HCT116 (cell line): Measurements from ENCODE around the gene ALLC. TPM values are rescaled to one million over a fixed set of nuclear protein-coding genes. Genes with fewer than 3 reads are reported as not detected.

Experiments used
- ATAC-seq: fragments of 200-7000 bp; cut with Tn5 transposase; 2 replicates; pipeline ENCODE4 v1.9.1; 2020; ENCODE audit warnings: mild to moderate bottlenecking, moderate library complexity
- BruUV-seq: library from RNA; stranded (reverse); fragments of 400-500 nt; replicated peaks from 2 replicates; lab custom pipeline; 2021; lab: Mats Ljungman, UMichigan
- CTCF ChIA-PET: fragments of 300-600 bp; sonication (Branson Sonifier 250); formaldehyde crosslinking; loops from one replicate; lab custom pipeline; 2021; ENCODE audit warnings: antibody characterized with exemption; lab: Charles Lee
- POLR2A ChIA-PET: fragments of 300-600, 350-600 bp; sonication (Branson Sonifier 250); formaldehyde crosslinking; loops from one replicate; lab custom pipeline; 2021; ENCODE audit warnings: antibody characterized with exemption; lab: Charles Lee
- RAD21 ChIA-PET, 2 experiments: fragments of 300-600 bp; sonication (Branson Sonifier 250); formaldehyde crosslinking; loops; one replicate each; lab custom pipeline; 2023; ENCODE audit warnings: low total read pairs in 2 of 2; ENCODE audit not compliant: uncharacterized antibody in 2 of 2, unreplicated experiment in 2 of 2, low non-redundant PET in 1 of 2; lab: Charles Lee
- DNase-seq: peaks from one replicate; pipeline ENCODE4 v3.0.0-alpha.2; 2010; ENCODE audit warnings: low read depth, low spot score
- H2AFZ ChIP-seq: fragments of 200-600 bp; shearing (Covaris generic), sonication (generic); 2 replicates; pipeline ENCODE4 v1.6.1; 2017; ENCODE audit warnings: low read depth, mixed run types, mixed read lengths, antibody characterized with exemption, low read length; ENCODE audit not compliant: poor library complexity, severe bottlenecking
- H3K27ac ChIP-seq: 2 replicates; pipeline ENCODE4 v1.5.1; 2012; ENCODE audit warnings: low read depth, low read length
- H3K27me3 ChIP-seq: fragments of 200-600 bp; sonication (generic); 2 replicates; pipeline ENCODE4 v1.6.1; 2016; ENCODE audit warnings: mixed run types, low read length, mixed read lengths; ENCODE audit not compliant: insufficient read depth
- H3K36me3 ChIP-seq, 2 experiments: fragments of 200-500 bp in 1 of 2; fragments of 200-600 bp in 1 of 2; sonication (Bioruptor generic) in 1 of 2; sonication (generic) in 1 of 2; 2 replicates each; pipeline versions ENCODE4 v1.5.1 to v1.6.1; 2014 to 2016; ENCODE audit warnings: low read length in 2 of 2, inconsistent platforms in 1 of 2, mixed read lengths in 1 of 2, mixed run types in 1 of 2; ENCODE audit not compliant: insufficient read depth in 2 of 2, control insufficient read depth in 1 of 2
- H3K4me1 ChIP-seq, 2 experiments: fragments of 200-600 bp in 1 of 2; sonication (generic) in 1 of 2; 2 replicates each; pipeline versions ENCODE4 v1.5.1 to v1.6.1; 2012 to 2017; ENCODE audit warnings: low read length in 2 of 2, inconsistent platforms in 1 of 2, mild to moderate bottlenecking in 1 of 2, mixed read lengths in 1 of 2, mixed run types in 1 of 2, moderate library complexity in 1 of 2; ENCODE audit not compliant: insufficient read depth in 2 of 2, control insufficient read depth in 1 of 2
- H3K4me2 ChIP-seq: fragments of 200-600 bp; sonication (generic); 2 replicates; pipeline ENCODE4 v1.6.1; 2017; ENCODE audit warnings: mixed run types, low read length, mixed read lengths
- H3K4me3 ChIP-seq, 2 experiments: fragments of 200-600 bp in 1 of 2; sonication (generic) in 1 of 2; replicated peaks in 1 of 2; 2 replicates each; pipeline ENCODE4 v1.5.1; 2011 to 2016; ENCODE audit warnings: low read length in 2 of 2, control low read depth in 1 of 2, low read depth in 1 of 2, mild to moderate bottlenecking in 1 of 2, mixed read lengths in 1 of 2, mixed run types in 1 of 2
- H3K79me2 ChIP-seq: fragments of 200-600 bp; sonication (generic); 2 replicates; pipeline ENCODE4 v1.6.1; 2017; ENCODE audit warnings: mild to moderate bottlenecking, mixed run types, low read length, moderate library complexity, mixed read lengths; ENCODE audit not compliant: insufficient read depth
- H3K9ac ChIP-seq: fragments of 200-600 bp; sonication (generic); 2 replicates; pipeline ENCODE4 v1.6.1; 2016; ENCODE audit warnings: low read length, mixed read lengths
- H3K9me2 ChIP-seq: fragments of 200-600 bp; sonication (generic), shearing (Covaris generic); 2 replicates; pipeline ENCODE4 v1.6.1; 2017; ENCODE audit warnings: mixed run types, mild to moderate bottlenecking, moderate library complexity; ENCODE audit not compliant: insufficient read depth
- H3K9me3 ChIP-seq, 2 experiments: fragments of 200-500 bp in 1 of 2; fragments of 200-600 bp in 1 of 2; sonication (Bioruptor generic) in 1 of 2; sonication (generic) in 1 of 2; 2 replicates each; pipeline ENCODE4 v1.6.1; 2014 to 2017; ENCODE audit warnings: low read length in 2 of 2, mixed read lengths in 2 of 2, inconsistent platforms in 1 of 2, low read depth in 1 of 2, mild to moderate bottlenecking in 1 of 2, mixed run types in 1 of 2, moderate library complexity in 1 of 2; ENCODE audit not compliant: control insufficient read depth in 1 of 2, insufficient read depth in 1 of 2
- H4K20me1 ChIP-seq: fragments of 200-600 bp; sonication (generic), shearing (Covaris generic); 2 replicates; pipeline ENCODE4 v1.6.1; 2017; ENCODE audit warnings: mixed run types, mild to moderate bottlenecking, moderate library complexity; ENCODE audit not compliant: insufficient read depth
- CBX3 ChIP-seq: IDR thresholded peaks from 2 replicates; pipeline ENCODE4 v1.6.1; 2012; ENCODE audit warnings: low read depth
- CEBPB ChIP-seq: IDR thresholded peaks from 2 replicates; pipeline ENCODE4 v1.6.1; 2012; ENCODE audit warnings: low read depth
- ELF1 ChIP-seq: IDR thresholded peaks from 2 replicates; pipeline ENCODE4 v1.6.1; 2012; ENCODE audit warnings: low read depth, borderline replicate concordance
- EZH2 ChIP-seq: fragments of 200-600 bp; sonication (generic); IDR thresholded peaks from 2 replicates; pipeline ENCODE4 v1.6.1; 2017; ENCODE audit warnings: antibody characterized with exemption, mixed run types
- FOSL1 ChIP-seq: IDR thresholded peaks from 2 replicates; pipeline ENCODE4 v1.6.1; 2012; ENCODE audit warnings: low read depth
- SIN3A ChIP-seq: IDR thresholded peaks from 2 replicates; pipeline ENCODE4 v1.6.1; 2012; ENCODE audit warnings: low read depth
- SP1 ChIP-seq: IDR thresholded peaks from 2 replicates; pipeline ENCODE4 v1.6.1; 2012; ENCODE audit warnings: low read depth
- SRF ChIP-seq: IDR thresholded peaks from 2 replicates; pipeline ENCODE4 v1.6.1; 2012; ENCODE audit warnings: low read depth
- TCF7L2 ChIP-seq: IDR thresholded peaks from 2 replicates; pipeline ENCODE4 v1.7.0; 2011; ENCODE audit warnings: borderline replicate concordance, inconsistent platforms; ENCODE audit not compliant: insufficient read depth, insufficient read length; ENCODE audit errors: extremely low read depth
- YY1 ChIP-seq: IDR thresholded peaks from 2 replicates; pipeline ENCODE4 v1.6.1; 2011; ENCODE audit warnings: low read length, low read depth, moderate library complexity, mild to moderate bottlenecking; ENCODE audit not compliant: insufficient replicate concordance; ENCODE audit errors: extremely low read depth
- intact Hi-C: fragments of 100-400 bp; cut with micrococcal nuclease; formaldehyde crosslinking; loops from 2 replicates; pipeline ENCODE4 v1.10.0; 2022
- total RNA-seq: library from RNA; stranded (reverse); gene quantifications from one replicate; pipeline ENCODE4 v1.2.1, GENCODE V29; 2021; ENCODE audit not compliant: unreplicated experiment
- TF ChIP-seq, protein P1 (sequence below): IDR thresholded peaks from 2 replicates; pipeline ENCODE4 v1.6.1; 2011; ENCODE audit warnings: mild to moderate bottlenecking, low read length, moderate library complexity; ENCODE audit not compliant: insufficient replicate concordance; ENCODE audit errors: extremely low read depth
- TF ChIP-seq, protein P2 (sequence below): IDR thresholded peaks from 2 replicates; pipeline ENCODE4 v1.6.1; 2012; ENCODE audit warnings: low read depth

The ALLC gene
- total RNA-seq, 1 experiment from 2014 or later, result not detected

DNA sequence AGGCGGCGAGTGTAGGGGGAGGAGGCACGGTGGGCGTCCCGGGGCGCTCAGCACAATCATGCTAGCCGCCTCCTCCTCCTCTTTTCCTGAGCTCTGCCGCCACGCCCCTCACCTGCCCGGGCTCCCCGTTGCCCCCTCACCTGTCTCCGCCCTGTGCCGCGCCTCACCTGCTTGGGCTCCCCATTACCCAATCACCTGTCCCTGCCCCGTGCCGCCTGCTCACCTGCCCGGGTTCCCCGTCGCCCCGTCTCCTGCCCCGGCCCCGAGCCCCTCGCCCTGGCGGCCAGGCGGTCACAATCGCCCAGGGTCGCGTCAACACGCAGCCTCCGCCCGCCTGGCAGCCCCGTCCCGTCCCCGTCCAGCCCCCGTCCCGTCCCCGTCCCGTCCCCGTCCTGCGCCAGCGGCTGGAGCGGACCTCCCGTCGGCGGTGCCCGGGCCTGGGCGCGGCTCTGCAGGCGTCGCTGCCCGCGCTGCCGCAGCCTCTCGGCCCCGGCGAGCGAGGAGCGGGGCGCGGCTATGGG lies 45.3 kb downstream of the ALLC start, which contains the start of gene DCDC2C:
DCDC2C (plus strand) TSS at position 340 of the 521 bp plus-strand sequence; CDS start at position 517, 177 bp downstream.
- H3K79me2 ChIP-seq, result no peaks in the 10 kb centered on the region
- ChIA-PET POLR2A (no interaction called here), CTCF (no interaction called here), RAD21 (no interaction called here)
- no TSS peak for BruUV-seq
- H3K9me3 ChIP-seq, result no peaks in the 10 kb centered on the region
- DNase-seq (no peak), ATAC-seq (0 out of 2 replicates have a peak, but pooled peaks have one; percentile 9)
- H3K9me2 ChIP-seq, result no peaks in the 10 kb centered on the region
- H4K20me1 ChIP-seq, result no peaks in the 10 kb centered on the region
- H3K27me3 ChIP-seq, result peaks cover 11% of the 10 kb centered on the region
- no peak within 1 kb of the TSS for H3K9ac ChIP-seq
- H3K4me1 ChIP-seq, result no peaks in the 10 kb centered on the region
- intact Hi-C loops, result no loop called here
- no peak within 1 kb of the TSS for H3K4me2 ChIP-seq
- no peak within 1 kb of the TSS for H3K27ac ChIP-seq
- no peak within 1 kb of the TSS for H2AFZ ChIP-seq
- no peaks in the 10 kb centered on the region for H3K36me3 ChIP-seq
- TF ChIP-seq CBX3 (no peak), EZH2 (no peak), SIN3A (no peak), CEBPB (no peak), SRF (no peak), FOSL1 (no peak), ELF1 (no peak)
- H3K4me3 ChIP-seq, result no peak within 1 kb of the TSS

DNA sequence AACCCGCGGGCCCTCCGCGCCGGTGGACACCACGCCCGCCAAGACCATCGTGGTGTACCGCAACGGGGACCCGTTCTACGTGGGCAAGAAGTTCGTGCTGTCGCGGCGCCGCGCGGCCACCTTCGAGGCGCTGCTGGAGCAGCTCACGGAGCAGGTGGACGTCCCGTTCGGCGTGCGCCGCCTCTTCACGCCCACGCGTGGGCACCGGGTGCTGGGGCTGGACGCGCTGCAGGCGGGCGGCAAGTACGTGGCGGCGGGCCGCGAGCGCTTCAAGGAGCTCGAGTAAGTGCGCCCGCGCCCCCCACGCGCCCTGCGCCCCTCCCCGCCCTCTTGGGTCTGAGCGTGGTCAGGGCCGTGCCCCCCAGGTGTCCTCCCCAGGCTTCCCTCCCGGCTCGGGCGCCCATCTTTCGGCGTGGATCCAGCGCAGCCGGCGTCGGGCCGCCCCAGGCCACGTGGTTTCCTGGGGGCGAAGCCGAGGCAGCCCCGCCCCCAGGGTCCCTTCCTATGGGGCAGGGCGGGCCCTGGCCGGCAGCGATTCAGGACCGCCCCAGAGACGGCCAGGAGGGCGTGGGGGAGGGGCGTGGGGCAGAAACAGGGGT lies 45.9 kb downstream of the ALLC start:
- DNase-seq (no peak), ATAC-seq (peak; percentile 27; the same call in 1 of the 2 replicates)
- Histone ChIP-seq H3K79me2 (no peaks in the 10 kb centered on the region), H3K9ac (no peak overlapping the region), H4K20me1 (no peaks in the 10 kb centered on the region), H3K36me3 (no peaks in the 10 kb centered on the region), H3K4me3 (no peak overlapping the region), H3K4me1 (no peaks in the 10 kb centered on the region), H3K9me3 (no peaks in the 10 kb centered on the region), H3K4me2 (no peak overlapping the region), H3K27me3 (peaks cover 15% of the 10 kb centered on the region), H2AFZ (no peak overlapping the region), H3K9me2 (no peaks in the 10 kb centered on the region), H3K27ac (no peak overlapping the region)
- ChIA-PET RAD21 (interaction anchor here in 1 of 2 experiments (0.7 kb wide), 1 partner anchor 77 kb away, joined by 3 read pairs; no protein-coding TSS in a partner anchor), POLR2A (no interaction called here), CTCF (no interaction called here)
- BruUV-seq, result no TSS peak
- TF ChIP-seq FOSL1 (no peak), SP1 (no peak), CEBPB (no peak), YY1 (no peak), CBX3 (no peak), TCF7L2 (no peak)
- TF ChIP-seq, protein P1, sequence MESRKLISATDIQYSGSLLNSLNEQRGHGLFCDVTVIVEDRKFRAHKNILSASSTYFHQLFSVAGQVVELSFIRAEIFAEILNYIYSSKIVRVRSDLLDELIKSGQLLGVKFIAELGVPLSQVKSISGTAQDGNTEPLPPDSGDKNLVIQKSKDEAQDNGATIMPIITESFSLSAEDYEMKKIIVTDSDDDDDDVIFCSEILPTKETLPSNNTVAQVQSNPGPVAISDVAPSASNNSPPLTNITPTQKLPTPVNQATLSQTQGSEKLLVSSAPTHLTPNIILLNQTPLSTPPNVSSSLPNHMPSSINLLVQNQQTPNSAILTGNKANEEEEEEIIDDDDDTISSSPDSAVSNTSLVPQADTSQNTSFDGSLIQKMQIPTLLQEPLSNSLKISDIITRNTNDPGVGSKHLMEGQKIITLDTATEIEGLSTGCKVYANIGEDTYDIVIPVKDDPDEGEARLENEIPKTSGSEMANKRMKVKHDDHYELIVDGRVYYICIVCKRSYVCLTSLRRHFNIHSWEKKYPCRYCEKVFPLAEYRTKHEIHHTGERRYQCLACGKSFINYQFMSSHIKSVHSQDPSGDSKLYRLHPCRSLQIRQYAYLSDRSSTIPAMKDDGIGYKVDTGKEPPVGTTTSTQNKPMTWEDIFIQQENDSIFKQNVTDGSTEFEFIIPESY, result no peak
- TF ChIP-seq, protein P2, sequence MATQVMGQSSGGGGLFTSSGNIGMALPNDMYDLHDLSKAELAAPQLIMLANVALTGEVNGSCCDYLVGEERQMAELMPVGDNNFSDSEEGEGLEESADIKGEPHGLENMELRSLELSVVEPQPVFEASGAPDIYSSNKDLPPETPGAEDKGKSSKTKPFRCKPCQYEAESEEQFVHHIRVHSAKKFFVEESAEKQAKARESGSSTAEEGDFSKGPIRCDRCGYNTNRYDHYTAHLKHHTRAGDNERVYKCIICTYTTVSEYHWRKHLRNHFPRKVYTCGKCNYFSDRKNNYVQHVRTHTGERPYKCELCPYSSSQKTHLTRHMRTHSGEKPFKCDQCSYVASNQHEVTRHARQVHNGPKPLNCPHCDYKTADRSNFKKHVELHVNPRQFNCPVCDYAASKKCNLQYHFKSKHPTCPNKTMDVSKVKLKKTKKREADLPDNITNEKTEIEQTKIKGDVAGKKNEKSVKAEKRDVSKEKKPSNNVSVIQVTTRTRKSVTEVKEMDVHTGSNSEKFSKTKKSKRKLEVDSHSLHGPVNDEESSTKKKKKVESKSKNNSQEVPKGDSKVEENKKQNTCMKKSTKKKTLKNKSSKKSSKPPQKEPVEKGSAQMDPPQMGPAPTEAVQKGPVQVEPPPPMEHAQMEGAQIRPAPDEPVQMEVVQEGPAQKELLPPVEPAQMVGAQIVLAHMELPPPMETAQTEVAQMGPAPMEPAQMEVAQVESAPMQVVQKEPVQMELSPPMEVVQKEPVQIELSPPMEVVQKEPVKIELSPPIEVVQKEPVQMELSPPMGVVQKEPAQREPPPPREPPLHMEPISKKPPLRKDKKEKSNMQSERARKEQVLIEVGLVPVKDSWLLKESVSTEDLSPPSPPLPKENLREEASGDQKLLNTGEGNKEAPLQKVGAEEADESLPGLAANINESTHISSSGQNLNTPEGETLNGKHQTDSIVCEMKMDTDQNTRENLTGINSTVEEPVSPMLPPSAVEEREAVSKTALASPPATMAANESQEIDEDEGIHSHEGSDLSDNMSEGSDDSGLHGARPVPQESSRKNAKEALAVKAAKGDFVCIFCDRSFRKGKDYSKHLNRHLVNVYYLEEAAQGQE, result no peak
- intact Hi-C loops, result no loop called here
